GM19438 (cell line): ENCODE measurements around the gene MACROD2.
"Not testable (repeated sequence)": the region's sequence is repeated elsewhere in the genome, so short reads cannot be mapped to it uniquely, and the experiment has no call there.

Source experiments
- ATAC-seq: cut with Tn5 transposase; IDR thresholded peaks from one replicate; pipeline ENCODE4 v1.9.1; 2021; ENCODE audit warnings: low read depth; ENCODE audit not compliant: unreplicated experiment

Gene MACROD2

GRCh38 chr20:15763366-15763765 lies 1768.0 kb downstream of the MACROD2 start:
- ATAC-seq: no peak

- no peak for ATAC-seq
Observed at GRCh38 chr20:15767586-15767985, 1772.3 kb downstream of the MACROD2 start.

- no peak for ATAC-seq
Observed at GRCh38 chr20:15767999-15768741, 1772.9 kb downstream of the MACROD2 start.

- ATAC-seq: no peak
Observed at GRCh38 chr20:15772826-15773225, 1777.5 kb downstream of the MACROD2 start.

GRCh38 chr20:15774926-15775325 lies 1779.6 kb downstream of the MACROD2 start:
- no peak for ATAC-seq

GRCh38 chr20:15776770-15777466 lies 1781.6 kb downstream of the MACROD2 start:
- no peak for ATAC-seq

GRCh38 chr20:15784020-15784419 lies 1788.7 kb downstream of the MACROD2 start:
- ATAC-seq: no peak

GRCh38 chr20:15789079-15789478 lies 1793.8 kb downstream of the MACROD2 start:
- ATAC-seq: no peak

GRCh38 chr20:15792855-15793254 lies 1797.5 kb downstream of the MACROD2 start:
- ATAC-seq: no peak

- no peak for ATAC-seq
Observed at GRCh38 chr20:15794409-15794808, 1799.1 kb downstream of the MACROD2 start.

- no peak for ATAC-seq
Observed at GRCh38 chr20:15795305-15796019, 1800.1 kb downstream of the MACROD2 start.

- ATAC-seq: no peak
Observed at GRCh38 chr20:15799871-15800270, 1804.6 kb downstream of the MACROD2 start.

GRCh38 chr20:15802020-15802419 lies 1806.7 kb downstream of the MACROD2 start:
- ATAC-seq: no peak

GRCh38 chr20:15805154-15805553 lies 1809.8 kb downstream of the MACROD2 start:
- no peak for ATAC-seq

GRCh38 chr20:15806105-15806504 lies 1810.8 kb downstream of the MACROD2 start:
- no peak for ATAC-seq

- no peak for ATAC-seq
Observed at GRCh38 chr20:15807271-15807670, 1812.0 kb downstream of the MACROD2 start.

GRCh38 chr20:15807771-15808170 lies 1812.5 kb downstream of the MACROD2 start:
- not testable (repeated sequence) for ATAC-seq

- ATAC-seq: no peak
Observed at GRCh38 chr20:15811951-15812350, 1816.6 kb downstream of the MACROD2 start.

- ATAC-seq: no peak
Observed at GRCh38 chr20:15812696-15813095, 1817.4 kb downstream of the MACROD2 start.

- ATAC-seq: no peak
Observed at GRCh38 chr20:15814360-15814759, 1819.0 kb downstream of the MACROD2 start.

GRCh38 chr20:15814911-15815310 lies 1819.6 kb downstream of the MACROD2 start:
- no peak for ATAC-seq
